ENCODE results near the gene LIPC.

DNA sequence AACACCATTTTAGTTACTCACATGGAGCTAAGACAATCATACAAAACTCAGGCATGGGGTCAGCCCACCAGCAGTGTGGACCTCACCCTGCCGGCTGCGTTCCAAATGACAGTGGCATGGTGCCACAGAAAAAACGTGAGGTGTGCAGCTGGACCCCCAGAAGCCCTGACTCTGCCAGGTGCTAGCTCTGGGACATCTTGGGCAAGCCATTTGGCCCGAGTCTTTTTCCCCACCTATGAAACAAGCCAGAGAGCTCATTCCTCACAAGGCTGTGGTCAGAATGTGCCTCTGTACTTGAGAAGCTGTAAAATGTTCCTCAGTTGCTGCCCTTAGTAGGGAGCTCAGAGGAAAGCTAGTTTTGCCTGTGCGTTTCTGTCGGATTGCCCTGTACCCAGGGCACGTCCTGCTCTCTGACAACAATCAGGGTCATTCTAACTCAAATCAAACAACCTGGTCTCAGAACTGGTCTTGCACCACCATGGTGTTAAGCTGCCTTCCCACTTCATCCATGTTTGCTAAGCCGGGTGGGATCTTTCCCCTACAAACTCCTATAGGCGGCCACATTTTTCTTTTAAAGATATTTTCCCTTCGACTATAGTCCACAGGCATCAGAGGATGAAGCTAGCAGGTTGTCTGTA, 44.9 kb downstream of the LIPC start:
- TF ChIP-seq POLR2A (IDR thresholded peaks at IDR 0.05; ENCODE audit: low read depth, low read length), result no peak
- TF ChIP-seq, protein P1, sequence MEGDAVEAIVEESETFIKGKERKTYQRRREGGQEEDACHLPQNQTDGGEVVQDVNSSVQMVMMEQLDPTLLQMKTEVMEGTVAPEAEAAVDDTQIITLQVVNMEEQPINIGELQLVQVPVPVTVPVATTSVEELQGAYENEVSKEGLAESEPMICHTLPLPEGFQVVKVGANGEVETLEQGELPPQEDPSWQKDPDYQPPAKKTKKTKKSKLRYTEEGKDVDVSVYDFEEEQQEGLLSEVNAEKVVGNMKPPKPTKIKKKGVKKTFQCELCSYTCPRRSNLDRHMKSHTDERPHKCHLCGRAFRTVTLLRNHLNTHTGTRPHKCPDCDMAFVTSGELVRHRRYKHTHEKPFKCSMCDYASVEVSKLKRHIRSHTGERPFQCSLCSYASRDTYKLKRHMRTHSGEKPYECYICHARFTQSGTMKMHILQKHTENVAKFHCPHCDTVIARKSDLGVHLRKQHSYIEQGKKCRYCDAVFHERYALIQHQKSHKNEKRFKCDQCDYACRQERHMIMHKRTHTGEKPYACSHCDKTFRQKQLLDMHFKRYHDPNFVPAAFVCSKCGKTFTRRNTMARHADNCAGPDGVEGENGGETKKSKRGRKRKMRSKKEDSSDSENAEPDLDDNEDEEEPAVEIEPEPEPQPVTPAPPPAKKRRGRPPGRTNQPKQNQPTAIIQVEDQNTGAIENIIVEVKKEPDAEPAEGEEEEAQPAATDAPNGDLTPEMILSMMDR (IDR thresholded peaks at IDR 0.05; ENCODE audit: extremely low read depth in 1 of 2, insufficient read depth in 1 of 2, low read depth in 1 of 2, low read length in 2 of 2), result no peak
- TF ChIP-seq EZH2 (IDR thresholded peaks at IDR 0.05; ENCODE audit: borderline replicate concordance, low read depth, low read length, severe bottlenecking), result no peak
- TF ChIP-seq POLR2AphosphoS5 (IDR thresholded peaks at IDR 0.05; ENCODE audit: insufficient read depth, low read depth, low read length), result no peak
- TF ChIP-seq, protein P2, sequence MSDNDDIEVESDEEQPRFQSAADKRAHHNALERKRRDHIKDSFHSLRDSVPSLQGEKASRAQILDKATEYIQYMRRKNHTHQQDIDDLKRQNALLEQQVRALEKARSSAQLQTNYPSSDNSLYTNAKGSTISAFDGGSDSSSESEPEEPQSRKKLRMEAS (IDR thresholded peaks at IDR 0.05; ENCODE audit: insufficient read depth, insufficient read length), result no peak
- TF ChIP-seq MYC (IDR thresholded peaks at IDR 0.05; ENCODE audit: low read depth, low read length), result no peak
- no peak for TF ChIP-seq JUN (IDR thresholded peaks at IDR 0.05; ENCODE audit: borderline replicate concordance, insufficient read depth, insufficient read length, low read depth)

Measured in endothelial cell of umbilical vein (primary cell).